Activated T-cell treated with anti-CD3 and anti-CD28 coated beads for 1 hour (primary cell): Measurements from ENCODE around the gene PCSK9.
"Not testable (repeated sequence)": the region's sequence is repeated elsewhere in the genome, so short reads cannot be mapped to it uniquely, and the experiment has no call there.

Experiments
- DNase-seq: peaks from one replicate; pipeline ENCODE4 v3.0.0-alpha.2; 2020; ENCODE audit warnings: low read depth

Gene PCSK9

DNA sequence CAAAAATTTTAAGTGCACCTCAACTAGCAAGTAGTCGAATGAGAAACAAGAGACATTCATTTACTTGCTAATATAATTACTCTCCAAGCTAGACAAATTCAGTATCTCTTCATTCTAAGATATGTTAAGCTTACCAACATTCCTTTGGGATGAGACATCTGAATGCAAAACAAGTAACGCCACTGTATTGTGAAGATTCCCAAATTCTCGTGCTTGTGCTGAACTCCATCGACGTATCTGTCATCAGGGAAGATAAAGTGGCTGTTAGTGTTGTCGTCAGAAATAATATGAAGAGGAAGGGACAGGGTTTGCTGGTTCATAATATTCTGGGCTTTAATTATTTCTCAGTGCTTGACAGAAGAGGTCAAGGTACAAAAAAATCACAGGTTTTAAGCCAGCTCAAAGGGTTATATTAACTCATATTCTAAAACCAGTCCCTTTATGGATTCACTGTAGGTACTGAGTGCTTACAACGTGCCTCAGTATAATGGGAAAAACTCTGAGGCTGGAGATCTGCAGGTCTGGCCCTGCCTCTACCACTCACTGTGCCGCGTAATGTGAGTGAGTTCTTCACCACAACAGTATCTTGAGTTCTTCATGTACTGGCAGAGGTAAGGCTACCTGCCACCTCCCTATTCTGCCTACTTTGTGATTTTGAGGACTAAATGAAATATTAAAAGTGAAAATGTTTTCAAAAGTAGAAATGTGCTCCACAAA, 42.0 kb downstream of the PCSK9 start:
- no peak for DNase-seq

- no peak for DNase-seq
Observed at GRCh38 chr1:55081905-55082296, 42.6 kb downstream of the PCSK9 start.

DNA sequence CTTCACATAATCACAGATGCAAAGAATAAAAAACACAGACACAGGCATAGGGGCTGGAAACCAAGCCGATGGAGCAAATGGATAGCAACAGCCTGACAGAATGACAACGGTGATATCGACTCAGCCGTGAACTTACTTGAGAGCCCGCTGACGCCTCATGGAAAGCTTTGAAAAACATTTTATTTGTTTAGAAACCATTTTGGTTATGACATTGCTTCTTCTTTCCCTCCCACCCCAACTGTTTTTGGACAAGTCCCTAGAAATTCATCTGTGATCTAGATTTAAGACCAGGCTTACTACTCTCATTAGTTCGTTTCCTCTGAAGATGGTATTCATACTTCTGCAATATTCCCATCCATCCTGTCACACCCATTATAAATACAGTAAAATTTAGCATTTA, 44.9 kb downstream of the PCSK9 start:
- DNase-seq = no peak

- DNase-seq = no peak
Observed at GRCh38 chr1:55087439-55087838, 48.1 kb downstream of the PCSK9 start.

DNA sequence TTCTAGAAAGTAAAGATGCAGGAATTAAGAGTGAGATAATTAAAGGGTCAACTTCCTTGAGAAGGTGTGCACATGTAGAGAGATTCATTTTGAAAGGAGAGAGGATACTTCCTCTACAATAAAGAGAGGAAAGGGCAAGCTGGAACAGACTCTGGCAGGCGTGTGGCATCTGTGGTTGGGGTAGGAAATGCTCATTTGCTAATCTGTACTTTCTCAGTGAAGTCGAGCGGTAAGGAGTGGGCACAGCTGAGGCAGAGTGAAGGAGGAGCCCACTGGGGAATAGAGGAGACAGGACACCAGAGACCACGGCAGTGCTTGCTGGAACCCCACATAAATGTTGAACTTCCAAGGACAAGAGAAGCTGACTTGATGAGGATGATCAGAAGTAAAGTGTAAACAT, 49.1 kb downstream of the PCSK9 start:
- no peak for DNase-seq

GRCh38 chr1:55089683-55090082, 50.3 kb downstream of the PCSK9 start:
- no peak for DNase-seq

DNA sequence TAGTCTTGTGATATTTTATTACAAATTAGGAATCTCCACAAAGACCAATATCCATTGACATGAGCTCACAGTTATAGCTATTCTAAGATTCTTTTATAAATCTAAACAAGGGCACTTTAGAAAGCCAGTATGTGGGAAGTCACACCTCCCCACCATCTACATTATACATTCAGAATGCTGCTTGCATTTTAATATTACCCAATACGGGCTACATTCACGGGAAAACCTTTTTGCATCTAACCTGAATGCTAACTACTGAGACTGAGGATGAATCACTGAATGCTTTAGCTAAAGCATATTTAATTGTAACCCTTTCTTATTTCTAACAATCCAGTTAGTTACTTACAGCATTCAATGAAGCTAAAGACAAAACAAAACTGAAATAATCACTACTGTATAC, 53.1 kb downstream of the PCSK9 start:
- no peak for DNase-seq

GRCh38 chr1:55095095-55095494, 55.7 kb downstream of the PCSK9 start:
- no peak for DNase-seq

GRCh38 chr1:55103891-55104290, 64.5 kb downstream of the PCSK9 start:
- DNase-seq = no peak

DNA sequence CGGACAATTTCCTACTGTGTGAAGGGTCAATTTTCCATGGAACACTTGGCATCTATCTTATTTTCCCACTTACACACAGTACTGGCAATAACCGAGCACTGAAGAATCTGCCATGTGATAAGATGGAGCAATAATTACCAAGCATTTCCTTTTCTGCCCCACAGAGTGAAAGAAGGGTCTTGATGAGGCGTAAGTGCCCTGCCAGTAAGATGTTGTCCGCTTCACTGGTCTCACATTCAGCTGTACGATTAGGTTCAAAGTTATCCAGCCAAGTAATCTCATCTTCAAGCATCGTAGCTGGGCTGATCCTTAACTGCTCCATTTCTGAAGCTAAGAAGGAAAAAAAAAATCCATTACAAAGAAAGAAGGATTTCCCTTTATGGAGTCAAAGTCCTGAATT, 67.8 kb downstream of the PCSK9 start:
- DNase-seq = no peak

- not testable (repeated sequence) for DNase-seq
Observed at GRCh38 chr1:55109005-55109404, 69.7 kb downstream of the PCSK9 start.
